Stimulated activated CD4-positive, alpha-beta T cell treated with anti-CD3 and anti-CD28 coated beads, Interleukin-1b, Interleukin-23, amount 100 ng/mL, for 4 hours (primary cell): Measurements from ENCODE around the gene PLAC8L1.

ENCODE experiments used
- DNase-seq, 2 donors: peaks; one replicate each; pipeline ENCODE4 v3.0.0-alpha.2; 2020; ENCODE audit warnings: low read depth in 2 of 2

Gene PLAC8L1

GRCh38 chr5:146079695-146080373 is 25.5 kb downstream of the PLAC8L1 start:
- no peak for DNase-seq

- DNase-seq, result no peak
Measured at GRCh38 chr5:146078566-146078965, 26.8 kb downstream of the PLAC8L1 start.

DNA sequence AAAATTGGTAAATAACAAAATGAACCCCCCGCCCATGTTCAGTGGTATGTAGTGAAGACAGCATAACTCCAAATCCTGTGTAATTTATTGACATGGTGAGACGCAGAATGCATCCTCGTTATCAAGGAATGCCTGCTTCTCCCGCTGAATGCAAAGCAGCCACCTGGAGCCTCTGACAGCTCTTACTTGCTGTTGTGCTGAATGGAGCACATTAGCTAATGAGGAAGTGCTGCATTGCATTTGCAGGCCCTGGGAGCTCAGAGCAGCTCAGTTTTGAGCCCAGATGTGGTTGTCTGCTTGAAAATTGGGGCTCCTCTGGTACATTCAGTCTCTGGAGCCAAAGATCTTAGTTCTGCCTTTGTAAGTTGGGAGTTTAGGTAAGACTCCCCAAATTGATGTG is 28.9 kb downstream of the PLAC8L1 start:
- DNase-seq, result no peak

DNA sequence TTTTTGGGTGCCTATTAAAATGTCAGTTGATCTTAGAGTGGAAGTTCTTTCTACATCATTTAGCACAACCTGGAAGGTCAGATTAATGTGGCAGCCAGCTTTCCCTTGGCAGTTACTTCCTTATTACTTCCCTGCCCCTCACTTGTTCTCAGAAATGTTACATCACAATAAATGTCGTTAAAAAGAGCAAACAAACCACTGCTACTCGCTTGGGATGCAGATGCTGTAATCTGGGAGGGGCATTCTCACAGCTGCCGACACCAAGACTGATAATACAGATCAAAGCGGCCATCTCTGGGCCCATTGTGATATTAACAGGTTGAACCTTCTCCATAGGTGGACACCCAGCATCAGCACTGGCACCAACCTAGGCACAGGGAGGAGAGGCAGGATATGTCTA is 29.3 kb downstream of the PLAC8L1 start:
- DNase-seq, result no peak

GRCh38 chr5:146073239-146073900 is 32.0 kb downstream of the PLAC8L1 start:
- no peak for DNase-seq

DNA sequence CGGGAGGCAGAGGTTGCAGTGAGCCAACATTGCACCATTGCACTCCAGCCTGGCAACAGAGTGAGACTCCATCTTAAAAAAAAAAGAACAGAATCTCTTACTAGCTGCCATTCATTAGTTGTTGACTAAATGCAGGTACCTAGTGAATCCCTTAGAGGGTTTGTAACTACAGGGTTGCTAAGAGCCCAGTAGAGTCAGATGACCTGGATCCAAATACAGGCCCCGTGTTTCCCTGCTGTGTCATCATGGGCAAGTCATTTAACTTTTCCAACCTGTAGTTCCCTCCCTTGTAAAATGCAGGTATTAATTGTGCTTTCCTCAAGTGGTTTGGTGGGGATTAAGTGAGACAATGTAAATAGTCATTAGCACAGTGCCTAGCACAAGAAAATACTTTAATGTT is 32.8 kb downstream of the PLAC8L1 start:
- DNase-seq, result no peak

GRCh38 chr5:146071171-146071570 is 34.2 kb downstream of the PLAC8L1 start:
- DNase-seq, result no peak

GRCh38 chr5:146070746-146071145 is 34.6 kb downstream of the PLAC8L1 start:
- no peak for DNase-seq

- no peak for DNase-seq
Measured at GRCh38 chr5:146069780-146070099, 35.6 kb downstream of the PLAC8L1 start.

GRCh38 chr5:146068977-146069779 is 36.2 kb downstream of the PLAC8L1 start:
- no peak for DNase-seq

GRCh38 chr5:146068206-146068605 is 37.2 kb downstream of the PLAC8L1 start:
- no peak for DNase-seq

- no peak for DNase-seq
Measured at GRCh38 chr5:146066968-146067367, 38.4 kb downstream of the PLAC8L1 start.

GRCh38 chr5:146060221-146060585 is 45.2 kb downstream of the PLAC8L1 start:
- no peak for DNase-seq

GRCh38 chr5:146059460-146060220 is 45.7 kb downstream of the PLAC8L1 start:
- DNase-seq, result no peak

DNA sequence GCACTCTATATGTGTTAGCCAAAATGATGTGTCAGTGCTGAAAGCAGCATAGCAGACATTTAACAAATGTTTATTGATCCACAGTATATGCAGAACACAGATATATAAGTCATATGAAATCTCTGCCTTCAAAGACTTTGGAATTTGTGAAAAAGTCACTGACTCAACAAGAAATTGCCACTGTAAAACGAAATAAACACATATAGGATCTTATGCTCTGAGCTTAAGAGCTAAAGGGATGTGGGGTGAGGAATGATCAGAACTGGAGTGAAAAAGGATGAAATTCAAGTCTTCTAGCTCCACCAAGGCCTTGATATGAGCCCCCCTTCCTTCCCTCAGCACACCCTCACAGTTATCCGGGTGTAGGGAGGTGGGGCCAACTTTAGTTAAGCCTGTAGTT is 49.9 kb downstream of the PLAC8L1 start:
- DNase-seq, result no peak

- DNase-seq, result no peak
Measured at GRCh38 chr5:146052780-146053179, 52.6 kb downstream of the PLAC8L1 start.

- DNase-seq, result no peak
Measured at GRCh38 chr5:146051678-146052077, 53.7 kb downstream of the PLAC8L1 start.

GRCh38 chr5:146050086-146050485 is 55.3 kb downstream of the PLAC8L1 start:
- no peak for DNase-seq

- no peak for DNase-seq
Measured at GRCh38 chr5:146049704-146050026, 55.7 kb downstream of the PLAC8L1 start.

DNA sequence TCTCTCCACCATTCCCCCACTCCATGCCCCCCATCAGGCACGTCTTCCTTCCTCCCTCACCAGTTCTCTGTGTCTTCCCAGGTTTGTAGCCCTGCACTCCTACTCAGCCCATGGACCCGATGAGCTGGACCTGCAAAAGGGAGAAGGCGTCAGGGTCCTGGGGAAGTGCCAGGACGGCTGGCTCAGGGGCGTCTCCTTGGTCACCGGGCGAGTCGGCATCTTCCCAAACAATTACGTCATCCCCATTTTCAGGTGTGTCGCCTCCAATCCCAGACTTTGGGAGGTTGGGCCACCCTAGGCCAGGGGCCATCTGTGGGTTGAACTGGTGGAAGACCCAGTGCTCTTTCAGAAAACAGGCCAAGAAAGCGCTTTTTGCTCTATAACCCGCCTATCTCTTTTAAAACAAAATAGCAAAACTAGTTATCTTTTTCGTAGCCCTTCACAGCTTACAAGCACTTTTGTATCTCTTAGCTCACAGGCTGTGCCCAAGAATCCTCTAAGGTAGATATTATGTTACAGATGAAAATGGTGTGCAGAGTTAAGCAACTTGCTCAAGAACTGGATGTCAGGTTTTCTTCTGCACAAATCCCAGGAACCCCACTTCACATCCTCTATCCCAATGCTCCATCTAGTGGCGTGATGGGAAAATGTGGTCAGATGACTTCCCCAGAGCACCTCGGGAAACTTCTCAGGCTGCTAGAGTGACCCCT is 56.2 kb downstream of the PLAC8L1 start:
- DNase-seq, result no peak

- DNase-seq, result no peak
Measured at GRCh38 chr5:146047396-146047795, 58.0 kb downstream of the PLAC8L1 start.

DNA sequence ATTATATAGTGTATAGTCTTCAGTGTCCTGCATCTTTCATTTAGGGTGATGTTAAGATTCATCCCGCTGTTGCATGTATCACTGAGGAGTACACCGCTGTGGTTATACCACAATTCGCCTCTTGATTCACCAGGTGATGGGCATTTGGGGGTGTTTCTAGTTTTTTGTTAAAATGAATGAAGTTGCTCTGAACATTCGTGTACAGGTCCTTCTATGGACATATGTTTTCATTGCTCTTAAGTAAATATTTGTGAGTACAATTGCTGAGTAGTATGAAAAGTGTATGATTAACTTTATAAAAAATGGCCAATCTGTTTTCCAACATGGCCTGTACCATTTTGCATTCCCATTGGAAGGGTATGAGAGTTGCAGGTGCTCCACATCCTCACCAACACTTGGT is 61.7 kb downstream of the PLAC8L1 start:
- no peak for DNase-seq
